ENCODE data around the gene HCAR2.
"Not testable (repeated sequence)": the region's sequence is repeated elsewhere in the genome, so short reads cannot be mapped to it uniquely, and the experiment has no call there.

HCAR2 gene

GRCh38 chr12:122665349-122665748, 37.8 kb downstream of the HCAR2 start:
- no peak for DNase-seq (ENCODE audit: low spot score)

GRCh38 chr12:122661938-122662337, 41.2 kb downstream of the HCAR2 start:
- DNase-seq (ENCODE audit: low spot score) = no peak

- no peak for DNase-seq (ENCODE audit: low spot score)
Observed at GRCh38 chr12:122661246-122661645, 41.9 kb downstream of the HCAR2 start.

- DNase-seq (ENCODE audit: low spot score) = no peak
Observed at GRCh38 chr12:122659579-122659978, 43.6 kb downstream of the HCAR2 start.

GRCh38 chr12:122656298-122656697, 46.9 kb downstream of the HCAR2 start:
- DNase-seq (ENCODE audit: low spot score) = no peak

- DNase-seq (ENCODE audit: low spot score) = not testable (repeated sequence)
Observed at GRCh38 chr12:122653291-122653690, 49.9 kb downstream of the HCAR2 start.

- DNase-seq (ENCODE audit: low spot score) = no peak
Observed at GRCh38 chr12:122651520-122652224, 51.5 kb downstream of the HCAR2 start.

Data from germinal center (tissue), 1 donor.